ENCODE results near the gene RTL5. TPM values are rescaled to one million over a fixed set of nuclear protein-coding genes. Genes with fewer than 3 reads are reported as not detected.
A peak's percentile ranks its signal among the peaks of the same experiment; 100 is the strongest.

RTL5 gene
- polyA plus RNA-seq, 1 donor: 6.9 TPM

DNA sequence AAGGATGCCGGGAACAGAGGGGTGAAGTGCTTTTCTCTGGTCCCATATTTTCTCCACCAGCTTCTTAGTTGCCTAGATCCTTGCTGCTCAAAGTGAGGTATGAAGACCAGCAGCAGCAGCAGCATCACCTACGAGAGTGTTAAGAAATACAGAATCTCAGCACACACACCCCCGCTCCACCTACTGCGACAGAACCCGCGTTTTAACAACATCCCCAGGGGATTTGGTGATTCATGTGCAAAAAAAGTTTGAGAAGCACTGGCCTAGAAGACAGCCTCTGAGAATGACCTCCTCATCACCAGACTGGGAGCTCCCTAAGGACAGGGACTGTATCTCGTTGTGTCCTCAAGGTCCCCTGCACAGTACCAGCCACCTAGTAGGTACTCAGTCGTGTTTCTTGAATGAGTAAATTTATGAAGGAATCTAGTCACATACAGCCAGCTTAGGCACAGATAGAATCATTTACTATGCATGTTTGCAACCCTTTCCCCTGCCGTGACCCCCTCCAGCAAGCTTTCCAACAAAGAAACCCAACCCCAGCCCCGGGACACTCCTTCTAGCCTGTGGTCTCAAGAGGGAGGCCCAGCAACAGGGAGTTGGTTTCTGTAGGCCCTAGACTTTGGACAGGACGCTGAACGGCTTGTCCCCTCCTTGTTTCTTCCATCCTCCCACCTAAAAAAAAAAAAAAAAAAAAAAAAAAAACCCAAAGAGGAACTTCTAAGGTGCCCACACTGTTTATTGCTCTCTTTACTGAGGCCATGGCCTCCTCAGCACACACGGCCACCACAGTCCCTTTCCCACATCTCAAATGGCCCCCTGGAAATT is 21.5 kb downstream of the RTL5 start:
- Histone ChIP-seq H3K9me3 (ENCODE audit: control insufficient read depth, low read depth, low read length) (no peaks in the 10 kb centered on the region), H3K4me3 (ENCODE audit: low read length) (no peak overlapping the region), H3K4me1 (ENCODE audit: control insufficient read depth, insufficient read depth, low read length) (peaks cover 64% of the 10 kb centered on the region), H3K27me3 (ENCODE audit: control insufficient read depth, insufficient read depth, low read length) (no peaks in the 10 kb centered on the region), H3K36me3 (ENCODE audit: control insufficient read depth, insufficient read depth, low read length) (no peaks in the 10 kb centered on the region), H3K27ac (ENCODE audit: low read length) (peak overlapping the region; percentile 95)
- peak in 1 of 2 donors; percentile 79 for DNase-seq
- no CpG with 5 or more reads among the region's 13 CpGs for WGBS (ENCODE audit: insufficient coverage, low lambda C conversion rate)

GRCh38 chrX:72108666-72109065 is 23.0 kb downstream of the RTL5 start:
- no peaks in the 10 kb centered on the region for H3K27me3 ChIP-seq (ENCODE audit: control insufficient read depth, insufficient read depth, low read length)
- no peaks in the 10 kb centered on the region for H3K9me3 ChIP-seq (ENCODE audit: control insufficient read depth, low read depth, low read length)
- H3K4me1 ChIP-seq (ENCODE audit: control insufficient read depth, insufficient read depth, low read length): peaks cover 61% of the 10 kb centered on the region
- H3K27ac ChIP-seq (ENCODE audit: low read length): peak overlapping the region; percentile 95
- no peak for DNase-seq
- no peaks in the 10 kb centered on the region for H3K36me3 ChIP-seq (ENCODE audit: control insufficient read depth, insufficient read depth, low read length)
- no peak overlapping the region for H3K4me3 ChIP-seq (ENCODE audit: low read length)
- WGBS (ENCODE audit: insufficient coverage, low lambda C conversion rate): no CpG with 5 or more reads among the region's 10 CpGs

DNA sequence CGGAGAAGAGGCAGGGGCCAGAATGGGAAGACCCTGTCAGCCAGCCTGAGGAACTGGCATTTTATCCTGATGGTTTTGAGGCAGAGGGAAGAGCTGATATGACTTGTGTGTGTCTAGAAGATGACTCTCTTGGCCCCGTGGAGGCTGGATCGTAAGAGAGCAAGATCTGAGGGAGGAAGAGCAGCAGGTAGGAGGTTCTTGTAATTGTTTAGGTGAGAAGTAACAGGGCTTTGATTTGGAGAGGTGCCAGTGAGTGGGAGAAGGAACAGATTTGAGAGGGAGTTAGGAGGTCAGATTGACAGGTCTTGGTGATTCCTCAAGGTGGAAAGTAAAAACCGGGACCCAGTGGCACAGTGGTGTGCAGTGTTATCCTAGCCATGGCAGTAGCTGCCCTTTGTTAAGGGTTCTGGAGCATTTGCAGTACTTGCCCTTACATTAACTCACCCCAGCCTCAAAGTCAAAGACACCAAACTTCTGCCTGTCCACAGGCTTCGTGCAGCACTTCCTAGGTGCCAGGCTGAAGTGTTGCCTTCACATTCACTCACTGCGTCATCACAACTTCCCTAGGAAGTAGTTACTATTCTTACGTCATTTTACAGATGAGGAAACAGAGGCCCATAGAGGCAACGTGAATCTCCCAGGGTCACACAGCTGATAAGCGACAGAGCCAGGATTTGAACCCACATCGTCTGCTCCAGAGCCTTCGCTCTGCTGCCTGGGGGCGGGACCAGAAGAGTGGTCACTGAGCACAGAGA is 23.7 kb downstream of the RTL5 start:
- H3K27me3 ChIP-seq (ENCODE audit: control insufficient read depth, insufficient read depth, low read length): no peaks in the 10 kb centered on the region
- H3K36me3 ChIP-seq (ENCODE audit: control insufficient read depth, insufficient read depth, low read length): no peaks in the 10 kb centered on the region
- DNase-seq: no peak
- WGBS (ENCODE audit: insufficient coverage, low lambda C conversion rate): no CpG with 5 or more reads among the region's 12 CpGs
- no peak overlapping the region for H3K27ac ChIP-seq (ENCODE audit: low read length)
- H3K4me3 ChIP-seq (ENCODE audit: low read length): no peak overlapping the region
- H3K4me1 ChIP-seq (ENCODE audit: control insufficient read depth, insufficient read depth, low read length): peaks cover 61% of the 10 kb centered on the region
- no peaks in the 10 kb centered on the region for H3K9me3 ChIP-seq (ENCODE audit: control insufficient read depth, low read depth, low read length)

DNA sequence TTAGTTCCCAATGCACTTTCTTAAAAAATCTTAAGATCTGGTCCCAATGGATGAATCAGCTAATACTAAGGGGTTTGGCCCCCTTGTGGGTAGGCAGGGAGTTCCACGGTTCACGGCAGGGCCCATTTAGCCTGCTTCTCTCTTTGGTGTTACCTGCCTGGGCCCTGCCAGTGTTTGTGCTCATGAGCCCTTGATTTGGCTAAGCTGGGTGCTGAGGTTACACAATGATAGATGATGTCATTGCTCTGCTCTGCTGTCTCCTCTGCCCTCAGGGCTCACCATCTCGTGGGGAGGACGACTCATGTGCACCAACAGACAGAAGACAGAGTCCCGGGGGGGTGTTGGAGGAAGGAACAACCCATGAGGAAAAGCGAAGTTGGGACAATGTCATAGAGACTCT is 24.4 kb downstream of the RTL5 start:
- Histone ChIP-seq H3K4me1 (ENCODE audit: control insufficient read depth, insufficient read depth, low read length) (peaks cover 61% of the 10 kb centered on the region), H3K4me3 (ENCODE audit: low read length) (no peak overlapping the region), H3K9me3 (ENCODE audit: control insufficient read depth, low read depth, low read length) (no peaks in the 10 kb centered on the region), H3K27ac (ENCODE audit: low read length) (no peak overlapping the region), H3K27me3 (ENCODE audit: control insufficient read depth, insufficient read depth, low read length) (no peaks in the 10 kb centered on the region), H3K36me3 (ENCODE audit: control insufficient read depth, insufficient read depth, low read length) (no peaks in the 10 kb centered on the region)
- no peak for DNase-seq
- no CpG with 5 or more reads among the region's 6 CpGs for WGBS (ENCODE audit: insufficient coverage, low lambda C conversion rate)

DNA sequence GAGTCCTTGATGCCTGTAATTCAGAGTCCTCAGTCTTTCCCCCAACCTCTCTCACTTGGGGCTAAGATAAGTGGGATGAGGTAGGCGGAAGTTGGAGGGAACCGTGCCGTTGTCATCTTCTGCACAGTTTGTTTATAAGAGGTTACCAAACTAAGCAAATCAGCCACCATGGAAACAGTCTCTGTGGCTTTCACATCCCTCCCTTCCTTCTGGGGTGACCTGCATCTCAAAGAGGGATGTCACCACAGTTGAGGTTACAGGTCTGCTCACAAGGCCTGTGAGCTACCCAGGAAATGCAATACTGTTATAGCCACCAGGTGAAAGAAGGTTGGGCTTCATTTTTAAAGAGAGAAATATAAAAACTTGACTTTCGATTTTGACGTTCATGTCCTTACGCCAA is 26.3 kb downstream of the RTL5 start:
- whole genome bisulfite sequencing (ENCODE audit: insufficient coverage, low lambda C conversion rate): no CpG with 5 or more reads among the region's 6 CpGs
- Histone ChIP-seq H3K9me3 (ENCODE audit: control insufficient read depth, low read depth, low read length) (no peaks in the 10 kb centered on the region), H3K27ac (ENCODE audit: low read length) (no peak overlapping the region), H3K4me1 (ENCODE audit: control insufficient read depth, insufficient read depth, low read length) (peaks cover 48% of the 10 kb centered on the region), H3K4me3 (ENCODE audit: low read length) (no peak overlapping the region), H3K36me3 (ENCODE audit: control insufficient read depth, insufficient read depth, low read length) (no peaks in the 10 kb centered on the region), H3K27me3 (ENCODE audit: control insufficient read depth, insufficient read depth, low read length) (no peaks in the 10 kb centered on the region)
- no peak for DNase-seq

GRCh38 chrX:72102760-72103159 is 29.0 kb downstream of the RTL5 start:
- H3K4me3 ChIP-seq (ENCODE audit: low read length): no peak overlapping the region
- H3K9me3 ChIP-seq (ENCODE audit: control insufficient read depth, low read depth, low read length): no peaks in the 10 kb centered on the region
- H3K27ac ChIP-seq (ENCODE audit: low read length): peak overlapping the region; percentile 76
- peaks cover 30% of the 10 kb centered on the region for H3K4me1 ChIP-seq (ENCODE audit: control insufficient read depth, insufficient read depth, low read length)
- WGBS (ENCODE audit: insufficient coverage, low lambda C conversion rate): no CpG with 5 or more reads among the region's 4 CpGs
- no peaks in the 10 kb centered on the region for H3K36me3 ChIP-seq (ENCODE audit: control insufficient read depth, insufficient read depth, low read length)
- H3K27me3 ChIP-seq (ENCODE audit: control insufficient read depth, insufficient read depth, low read length): no peaks in the 10 kb centered on the region
- peak; percentile 35 to 65 for DNase-seq

- Histone ChIP-seq H3K4me3 (ENCODE audit: low read length) (no peak overlapping the region), H3K27me3 (ENCODE audit: control insufficient read depth, insufficient read depth, low read length) (no peaks in the 10 kb centered on the region), H3K36me3 (ENCODE audit: control insufficient read depth, insufficient read depth, low read length) (no peaks in the 10 kb centered on the region), H3K9me3 (ENCODE audit: control insufficient read depth, low read depth, low read length) (no peaks in the 10 kb centered on the region), H3K4me1 (ENCODE audit: control insufficient read depth, insufficient read depth, low read length) (peaks cover 27% of the 10 kb centered on the region), H3K27ac (ENCODE audit: low read length) (no peak overlapping the region)
- no peak for DNase-seq
- WGBS (ENCODE audit: insufficient coverage, low lambda C conversion rate): no CpG with 5 or more reads among the region's 2 CpGs
Observed at GRCh38 chrX:72102126-72102525, 29.6 kb downstream of the RTL5 start.

DNA sequence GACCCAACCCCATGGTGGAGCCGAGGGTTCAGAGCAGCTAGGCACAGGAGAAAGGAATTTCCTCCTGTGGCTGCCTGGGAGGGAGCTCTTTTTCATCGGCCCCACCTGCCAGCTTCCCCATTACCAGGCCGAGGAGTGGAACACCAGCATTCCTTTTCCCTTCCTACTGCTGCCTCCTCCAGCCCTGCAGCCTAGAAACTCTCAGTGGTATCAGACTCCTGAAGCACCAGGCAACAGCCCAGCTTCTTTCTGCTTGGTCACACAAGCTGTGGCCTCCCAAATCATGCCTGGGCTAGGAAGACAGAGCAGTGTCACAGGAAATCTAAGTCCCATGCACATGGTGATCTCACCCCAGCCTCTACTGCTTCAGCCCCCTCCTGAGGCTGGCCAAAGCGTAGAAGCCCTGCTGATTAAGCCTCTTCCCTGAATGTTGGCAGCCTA is 30.1 kb downstream of the RTL5 start:
- H3K9me3 ChIP-seq (ENCODE audit: control insufficient read depth, low read depth, low read length): no peaks in the 10 kb centered on the region
- no peak overlapping the region for H3K27ac ChIP-seq (ENCODE audit: low read length)
- H3K4me1 ChIP-seq (ENCODE audit: control insufficient read depth, insufficient read depth, low read length): peaks cover 27% of the 10 kb centered on the region
- H3K36me3 ChIP-seq (ENCODE audit: control insufficient read depth, insufficient read depth, low read length): no peaks in the 10 kb centered on the region
- WGBS (ENCODE audit: insufficient coverage, low lambda C conversion rate): no CpG with 5 or more reads among the region's 4 CpGs
- no peaks in the 10 kb centered on the region for H3K27me3 ChIP-seq (ENCODE audit: control insufficient read depth, insufficient read depth, low read length)
- H3K4me3 ChIP-seq (ENCODE audit: low read length): no peak overlapping the region
- DNase-seq: no peak

DNA sequence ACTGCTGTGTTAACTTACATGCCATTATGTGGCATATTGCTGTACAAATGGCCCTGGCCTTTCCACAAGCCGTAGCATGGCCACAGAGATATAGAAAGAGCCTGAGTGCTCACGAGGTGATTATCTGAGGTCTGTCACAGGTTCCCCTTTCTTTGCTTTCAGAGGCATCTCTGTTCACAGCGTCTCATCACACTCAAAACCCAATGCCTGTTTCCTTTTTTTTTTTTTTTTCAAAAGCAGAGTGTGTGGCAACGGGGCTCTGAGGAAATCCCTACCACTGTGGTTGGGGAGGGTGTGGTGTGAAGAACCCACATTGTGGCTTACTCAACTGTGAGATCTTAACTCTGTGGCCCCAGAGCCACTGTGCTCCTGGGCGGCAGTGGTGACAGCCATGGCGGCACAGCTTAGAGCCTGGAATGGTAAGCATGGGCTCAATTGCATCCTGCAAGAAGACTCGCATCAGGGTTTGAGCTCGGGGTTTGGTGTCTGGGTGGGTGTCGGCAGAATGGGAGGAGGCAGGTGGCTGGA is 30.8 kb downstream of the RTL5 start:
- H3K9me3 ChIP-seq (ENCODE audit: control insufficient read depth, low read depth, low read length): no peaks in the 10 kb centered on the region
- H3K27me3 ChIP-seq (ENCODE audit: control insufficient read depth, insufficient read depth, low read length): no peaks in the 10 kb centered on the region
- no peaks in the 10 kb centered on the region for H3K36me3 ChIP-seq (ENCODE audit: control insufficient read depth, insufficient read depth, low read length)
- H3K27ac ChIP-seq (ENCODE audit: low read length): no peak overlapping the region
- WGBS (ENCODE audit: insufficient coverage, low lambda C conversion rate): no CpG with 5 or more reads among the region's 9 CpGs
- no peak for DNase-seq
- H3K4me3 ChIP-seq (ENCODE audit: low read length): no peak overlapping the region
- peaks cover 27% of the 10 kb centered on the region for H3K4me1 ChIP-seq (ENCODE audit: control insufficient read depth, insufficient read depth, low read length)

- DNase-seq: no peak
- H3K9me3 ChIP-seq (ENCODE audit: control insufficient read depth, low read depth, low read length): no peaks in the 10 kb centered on the region
- H3K4me1 ChIP-seq (ENCODE audit: control insufficient read depth, insufficient read depth, low read length): peaks cover 27% of the 10 kb centered on the region
- no peak overlapping the region for H3K4me3 ChIP-seq (ENCODE audit: low read length)
- no CpG with 5 or more reads among the region's 13 CpGs for WGBS (ENCODE audit: insufficient coverage, low lambda C conversion rate)
- no peaks in the 10 kb centered on the region for H3K36me3 ChIP-seq (ENCODE audit: control insufficient read depth, insufficient read depth, low read length)
- no peaks in the 10 kb centered on the region for H3K27me3 ChIP-seq (ENCODE audit: control insufficient read depth, insufficient read depth, low read length)
- H3K27ac ChIP-seq (ENCODE audit: low read length): no peak overlapping the region
Observed at GRCh38 chrX:72100051-72100755, 31.5 kb downstream of the RTL5 start.

All from large intestine (tissue), 3 donors.